Loucy (cell line): ENCODE results near the gene GABRA6.

Experiments used
- H2AFZ ChIP-seq: fragments of 200-600 bp; sonication (generic); 2 replicates; pipeline ENCODE4 v1.6.0; 2016; ENCODE audit warnings: antibody characterized with exemption, mild to moderate bottlenecking, low read length, moderate library complexity
- H3F3A ChIP-seq: fragments of 200-600 bp; 2 replicates; pipeline ENCODE4 v1.6.0; 2016; ENCODE audit warnings: antibody characterized with exemption, low read depth, mild to moderate bottlenecking
- H3K27me3 ChIP-seq: fragments of 200-600 bp; sonication (generic); 2 replicates; pipeline ENCODE4 v1.6.1; 2014; ENCODE audit warnings: low read length, mild to moderate bottlenecking; ENCODE audit not compliant: insufficient read depth, poor library complexity, severe bottlenecking
- H3K36me3 ChIP-seq: fragments of 200-600 bp; sonication (generic); 2 replicates; pipeline ENCODE4 v1.6.1; 2016; ENCODE audit warnings: low read length; ENCODE audit not compliant: insufficient read depth
- H3K4me1 ChIP-seq: fragments of 200-600 bp; sonication (generic); 2 replicates; pipeline ENCODE4 v1.5.1; 2014; ENCODE audit warnings: low read length, mild to moderate bottlenecking; ENCODE audit not compliant: insufficient read depth, poor library complexity, severe bottlenecking
- H3K4me2 ChIP-seq: fragments of 200-600 bp; sonication (generic); 2 replicates; pipeline ENCODE4 v1.6.0; 2014; ENCODE audit warnings: antibody characterized with exemption, low read length, low read depth, mild to moderate bottlenecking; ENCODE audit not compliant: poor library complexity, severe bottlenecking
- H3K4me3 ChIP-seq: fragments of 200-600 bp; sonication (generic); 2 replicates; pipeline ENCODE4 v1.5.1; 2014; ENCODE audit warnings: low read length, mild to moderate bottlenecking, mixed read lengths; ENCODE audit not compliant: poor library complexity, severe bottlenecking
- H3K79me2 ChIP-seq: fragments of 200-600 bp; sonication (generic); 2 replicates; pipeline ENCODE4 v1.6.1; 2014; ENCODE audit warnings: low read length; ENCODE audit not compliant: insufficient read depth
- H3K9ac ChIP-seq: fragments of 200-600 bp; sonication (generic); 2 replicates; pipeline ENCODE4 v1.6.0; 2014; ENCODE audit warnings: mild to moderate bottlenecking, low read depth, low read length, moderate library complexity; ENCODE audit not compliant: poor library complexity, severe bottlenecking
- H3K9me2 ChIP-seq: fragments of 200-600 bp; sonication (generic); replicated peaks from 2 replicates; pipeline ENCODE4 v1.6.1; 2016; ENCODE audit warnings: low read depth, low read length, mixed read lengths
- H3K9me3 ChIP-seq: fragments of 200-600 bp; sonication (generic); 2 replicates; pipeline ENCODE4 v1.6.1; 2014; ENCODE audit warnings: mild to moderate bottlenecking, antibody characterized with exemption, low read length, low read depth; ENCODE audit not compliant: insufficient read depth
- H4K20me1 ChIP-seq: fragments of 200-600 bp; sonication (generic); 2 replicates; pipeline ENCODE4 v1.6.0; 2014; ENCODE audit warnings: antibody characterized with exemption, low read length, mild to moderate bottlenecking; ENCODE audit not compliant: insufficient read depth, poor library complexity, severe bottlenecking
- EZH2phosphoT487 ChIP-seq: fragments of 200-600 bp; IDR thresholded peaks from 2 replicates; pipeline ENCODE4 v1.6.1; 2018; ENCODE audit warnings: antibody characterized with exemption, mild to moderate bottlenecking, moderate library complexity, borderline replicate concordance
- TF ChIP-seq, protein P1 (sequence below): fragments of 200-600 bp; sonication (generic); conservative IDR thresholded peaks from 2 replicates; pipeline ENCODE4 v1.5.1; 2014; ENCODE audit warnings: mild to moderate bottlenecking, antibody characterized with exemption, low read length

GABRA6 gene

DNA sequence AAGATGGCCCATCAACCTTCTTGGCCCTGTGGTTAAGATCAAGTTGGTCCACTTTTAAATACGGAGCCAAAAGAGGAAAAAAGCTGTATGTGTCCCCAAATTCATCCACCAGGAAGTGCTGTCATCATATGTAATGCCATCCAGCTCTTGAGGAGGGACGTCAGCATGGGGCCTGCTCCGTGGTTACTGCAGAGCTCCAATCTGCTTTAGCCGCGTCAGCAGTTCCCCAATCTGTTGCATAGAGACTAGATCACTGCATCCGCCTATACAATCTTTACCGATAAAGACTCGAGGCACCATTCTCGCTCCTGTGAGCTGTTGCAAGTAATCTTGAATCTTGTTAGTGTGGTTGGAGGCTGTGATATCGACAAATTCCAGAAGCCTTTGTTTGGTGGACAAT is 65.7 kb downstream of the GABRA6 start:
- no peaks in the 10 kb centered on the region for H3K4me1 ChIP-seq
- H4K20me1 ChIP-seq = no peaks in the 10 kb centered on the region
- no peaks in the 10 kb centered on the region for H3K9me2 ChIP-seq
- no peak for TF ChIP-seq EZH2phosphoT487
- TF ChIP-seq, protein P1, sequence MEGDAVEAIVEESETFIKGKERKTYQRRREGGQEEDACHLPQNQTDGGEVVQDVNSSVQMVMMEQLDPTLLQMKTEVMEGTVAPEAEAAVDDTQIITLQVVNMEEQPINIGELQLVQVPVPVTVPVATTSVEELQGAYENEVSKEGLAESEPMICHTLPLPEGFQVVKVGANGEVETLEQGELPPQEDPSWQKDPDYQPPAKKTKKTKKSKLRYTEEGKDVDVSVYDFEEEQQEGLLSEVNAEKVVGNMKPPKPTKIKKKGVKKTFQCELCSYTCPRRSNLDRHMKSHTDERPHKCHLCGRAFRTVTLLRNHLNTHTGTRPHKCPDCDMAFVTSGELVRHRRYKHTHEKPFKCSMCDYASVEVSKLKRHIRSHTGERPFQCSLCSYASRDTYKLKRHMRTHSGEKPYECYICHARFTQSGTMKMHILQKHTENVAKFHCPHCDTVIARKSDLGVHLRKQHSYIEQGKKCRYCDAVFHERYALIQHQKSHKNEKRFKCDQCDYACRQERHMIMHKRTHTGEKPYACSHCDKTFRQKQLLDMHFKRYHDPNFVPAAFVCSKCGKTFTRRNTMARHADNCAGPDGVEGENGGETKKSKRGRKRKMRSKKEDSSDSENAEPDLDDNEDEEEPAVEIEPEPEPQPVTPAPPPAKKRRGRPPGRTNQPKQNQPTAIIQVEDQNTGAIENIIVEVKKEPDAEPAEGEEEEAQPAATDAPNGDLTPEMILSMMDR = no peak
- no peaks in the 10 kb centered on the region for H3K27me3 ChIP-seq
- H3K79me2 ChIP-seq = no peaks in the 10 kb centered on the region
- no peaks in the 10 kb centered on the region for H3K36me3 ChIP-seq
- H3K9me3 ChIP-seq = no peaks in the 10 kb centered on the region
- no peaks in the 10 kb centered on the region for H3F3A ChIP-seq
- H3K4me2 ChIP-seq = no peak overlapping the region
- no peak overlapping the region for H2AFZ ChIP-seq
- H3K9ac ChIP-seq = no peak overlapping the region
- no peak overlapping the region for H3K4me3 ChIP-seq
